H1 (cell line): Measurements from ENCODE around the gene KRT76. TPM values are rescaled to one million over a fixed set of nuclear protein-coding genes. Genes with fewer than 3 reads are reported as not detected.

Experiments used
- CTCF ChIA-PET: fragments of 300-600 bp; sonication (Branson Sonifier 250); formaldehyde crosslinking; loops from one replicate; lab custom pipeline; 2021; ENCODE audit not compliant: partially characterized antibody; lab: Charles Lee
- POLR2A ChIA-PET: fragments of 300-600 bp; sonication (Branson Sonifier 250); formaldehyde crosslinking; loops from one replicate; lab custom pipeline; 2021; ENCODE audit warnings: inconsistent platforms; ENCODE audit not compliant: partially characterized antibody; lab: Charles Lee
- DNase-seq, 2 experiments: peaks; one replicate each; pipeline versions ENCODE4 v3.0.0 to v3.0.0-alpha.2; 2010 to 2022; ENCODE audit warnings: low spot score in 2 of 2, low read depth in 1 of 2, mixed read lengths in 1 of 2
- FAIRE-seq: peaks from 2 replicates; lab custom pipeline; 2011; peaks lifted over from hg19 to GRCh38; lab: Jason Lieb, UNC
- H2AFZ ChIP-seq: 2 replicates; pipeline ENCODE4 v1.8.1; 2012; ENCODE audit warnings: low read length, inconsistent platforms
- H2AK5ac ChIP-seq: 2 replicates; pipeline ENCODE4 v1.6.1; 2013; ENCODE audit warnings: low read depth, low read length
- H2BK120ac ChIP-seq: replicated peaks from 2 replicates; pipeline ENCODE3; 2013; ENCODE audit warnings: low read depth, low read length, inconsistent platforms
- H2BK12ac ChIP-seq: 2 replicates; pipeline ENCODE4 v1.6.1; 2013; ENCODE audit warnings: low read depth, low read length
- H2BK15ac ChIP-seq: 2 replicates; pipeline ENCODE4 v1.6.1; 2013; ENCODE audit warnings: low read length
- H2BK20ac ChIP-seq: 2 replicates; pipeline ENCODE4 v1.6.1; 2013; ENCODE audit warnings: low read length
- H2BK5ac ChIP-seq: 2 replicates; pipeline ENCODE4 v1.6.1; 2013; ENCODE audit warnings: low read depth, low read length
- H3K14ac ChIP-seq: 2 replicates; pipeline ENCODE4 v1.6.1; 2013; ENCODE audit warnings: inconsistent platforms; ENCODE audit not compliant: insufficient read length
- H3K18ac ChIP-seq: 2 replicates; pipeline ENCODE4 v1.6.1; 2013; ENCODE audit warnings: low read length; ENCODE audit errors: extremely low read depth
- H3K23ac ChIP-seq: 2 replicates; pipeline ENCODE4 v1.6.1; 2013; ENCODE audit warnings: inconsistent platforms; ENCODE audit not compliant: insufficient read length
- H3K23me2 ChIP-seq: 2 replicates; pipeline ENCODE4 v1.6.1; 2013; ENCODE audit warnings: low read depth, low read length
- H3K27ac ChIP-seq: 2 replicates; pipeline ENCODE4 v1.6.1; 2011; ENCODE audit warnings: low read depth, low read length, inconsistent platforms
- H3K27me3 ChIP-seq, 4 experiments: replicated peaks in 1 of 4; 1 replicate in 1 of 4; 2 replicates in 3 of 4; pipeline versions ENCODE4 v1.6.1 to v1.8.1; 2011 to 2013; ENCODE audit warnings: low read length in 3 of 4, mild to moderate bottlenecking in 3 of 4, inconsistent platforms in 2 of 4, mixed read lengths in 2 of 4, moderate library complexity in 1 of 4; ENCODE audit not compliant: control insufficient read depth in 3 of 4, insufficient read depth in 3 of 4; ENCODE audit errors: extremely low read depth in 1 of 4
- H3K36me3 ChIP-seq, 4 experiments: 2 replicates each; pipeline versions ENCODE4 v1.6.1 to v1.8.1; 2011 to 2013; ENCODE audit warnings: mild to moderate bottlenecking in 4 of 4, low read length in 3 of 4, moderate library complexity in 2 of 4, control low read depth in 1 of 4, inconsistent platforms in 1 of 4; ENCODE audit not compliant: insufficient read depth in 4 of 4, control insufficient read depth in 2 of 4
- H3K4ac ChIP-seq: replicated peaks from 2 replicates; pipeline ENCODE3; 2013; ENCODE audit warnings: low read length, low read depth, mixed read lengths, inconsistent platforms; ENCODE audit not compliant: insufficient read length
- H3K4me1 ChIP-seq, 4 experiments: replicated peaks in 1 of 4; 1 replicate in 1 of 4; 2 replicates in 3 of 4; pipeline versions ENCODE4 v1.6.1 to v1.8.1; 2011 to 2013; ENCODE audit warnings: low read length in 3 of 4, inconsistent platforms in 2 of 4, mixed read lengths in 1 of 4; ENCODE audit not compliant: insufficient read depth in 4 of 4, control insufficient read depth in 3 of 4
- H3K4me2 ChIP-seq, 2 experiments: 2 replicates each; pipeline versions ENCODE4 v1.6.1 to v1.8.1; 2011 to 2013; ENCODE audit warnings: low read depth in 2 of 2, low read length in 2 of 2, control low read depth in 1 of 2, inconsistent platforms in 1 of 2, mild to moderate bottlenecking in 1 of 2; ENCODE audit not compliant: insufficient read depth in 1 of 2
- H3K4me3 ChIP-seq, 4 experiments: fragments of 200-600, 300-600 bp in 1 of 4; sonication (generic), shearing (Covaris generic), sonication (Bioruptor Twin) in 1 of 4; 2 replicates each; pipeline versions ENCODE4 v1.5.1 to v1.8.1; 2011 to 2016; ENCODE audit warnings: low read length in 4 of 4, low read depth in 3 of 4, control low read depth in 2 of 4, inconsistent platforms in 2 of 4, mild to moderate bottlenecking in 2 of 4, mixed read lengths in 1 of 4, moderate library complexity in 1 of 4; ENCODE audit not compliant: insufficient read depth in 2 of 4; ENCODE audit errors: extremely low read depth in 1 of 4
- H3K56ac ChIP-seq: replicated peaks from 2 replicates; pipeline ENCODE3; 2013; ENCODE audit warnings: low read depth, mild to moderate bottlenecking, mixed read lengths, low read length, inconsistent platforms; ENCODE audit not compliant: insufficient read length
- H3K79me1 ChIP-seq: 2 replicates; pipeline ENCODE4 v1.6.1; 2013; ENCODE audit warnings: low read depth, low read length, control low read depth
- H3K79me2 ChIP-seq, 2 experiments: 2 replicates each; pipeline versions ENCODE4 v1.6.1 to v1.8.1; 2012 to 2013; ENCODE audit warnings: low read length in 2 of 2, mild to moderate bottlenecking in 2 of 2, inconsistent platforms in 1 of 2; ENCODE audit not compliant: insufficient read depth in 2 of 2, control insufficient read depth in 1 of 2
- H3K9ac ChIP-seq, 4 experiments: replicated peaks in 1 of 4; 1 replicate in 1 of 4; 2 replicates in 3 of 4; pipeline versions ENCODE4 v1.6.1 to v1.8.1; 2011 to 2013; ENCODE audit warnings: low read depth in 3 of 4, low read length in 3 of 4, control low read depth in 2 of 4, mild to moderate bottlenecking in 2 of 4, moderate library complexity in 2 of 4, inconsistent platforms in 1 of 4; ENCODE audit errors: extremely low read depth in 1 of 4
- H3K9me3 ChIP-seq, 2 experiments: 2 replicates each; pipeline versions ENCODE4 v1.6.1 to v1.8.1; 2012 to 2013; ENCODE audit warnings: mild to moderate bottlenecking in 2 of 2, moderate library complexity in 2 of 2, control low read depth in 1 of 2, inconsistent platforms in 1 of 2, low read depth in 1 of 2, low read length in 1 of 2, mixed read lengths in 1 of 2; ENCODE audit not compliant: insufficient read depth in 2 of 2
- H4K20me1 ChIP-seq, 2 experiments: replicated peaks in 1 of 2; 2 replicates each; pipeline versions ENCODE3 to v1.8.1; 2011 to 2013; ENCODE audit warnings: inconsistent platforms in 2 of 2, low read length in 2 of 2, mild to moderate bottlenecking in 1 of 2; ENCODE audit not compliant: insufficient read depth in 2 of 2, control insufficient read depth in 1 of 2
- H4K5ac ChIP-seq: 2 replicates; pipeline ENCODE4 v1.6.1; 2013; ENCODE audit warnings: low read length, low read depth, mixed read lengths, inconsistent platforms; ENCODE audit not compliant: insufficient read length
- H4K8ac ChIP-seq: 2 replicates; pipeline ENCODE4 v1.8.0; 2013; ENCODE audit warnings: mild to moderate bottlenecking, moderate library complexity, low read length, inconsistent platforms; ENCODE audit not compliant: insufficient read depth; ENCODE audit errors: extremely low read depth
- H4K91ac ChIP-seq: replicated peaks from 2 replicates; pipeline ENCODE3; 2013; ENCODE audit warnings: low read length, mixed read lengths, inconsistent platforms; ENCODE audit not compliant: insufficient read length
- ASH2L ChIP-seq: fragments of 200-600, 300-600 bp; sonication (generic); IDR thresholded peaks from one replicate; pipeline ENCODE4 v1.7.1; 2017; ENCODE audit warnings: low read length
- ATF3 ChIP-seq: IDR thresholded peaks from 2 replicates; pipeline ENCODE4 v1.6.1; 2011; ENCODE audit warnings: low read depth, mild to moderate bottlenecking, low read length; ENCODE audit not compliant: insufficient read depth
- BRCA1 ChIP-seq: IDR thresholded peaks from 2 replicates; pipeline ENCODE4 v1.6.1; 2012; ENCODE audit warnings: low read depth, low read length, improper control_type of control experiment
- CHD2 ChIP-seq: IDR thresholded peaks from 2 replicates; pipeline ENCODE4 v1.6.1; 2012; ENCODE audit warnings: low read length, improper control_type of control experiment
- EGR1 ChIP-seq: IDR thresholded peaks from 2 replicates; pipeline ENCODE4 v1.6.1; 2011; ENCODE audit warnings: low read depth, low read length, borderline replicate concordance
- JUN ChIP-seq: IDR thresholded peaks from 2 replicates; pipeline ENCODE4 v1.6.1; 2011; ENCODE audit warnings: low read depth, mild to moderate bottlenecking, improper control_type of control experiment, low read length
- POLR2AphosphoS5 ChIP-seq: IDR thresholded peaks from 2 replicates; pipeline ENCODE4 v1.6.1; 2011; ENCODE audit warnings: low read depth, low read length
- RNF2 ChIP-seq: fragments of 200-900, 300-1000 bp; sonication (generic); IDR thresholded peaks from 2 replicates; pipeline ENCODE4 v1.7.1; 2016; ENCODE audit warnings: borderline replicate concordance, low read depth, mild to moderate bottlenecking, antibody characterized with exemption, low read length; ENCODE audit not compliant: poor library complexity, severe bottlenecking; ENCODE audit errors: missing control alignments
- SUZ12 ChIP-seq: fragments of 200-600 bp; sonication (generic); IDR thresholded peaks from 2 replicates; pipeline ENCODE4 v1.6.1; 2012; ENCODE audit warnings: mild to moderate bottlenecking, inconsistent platforms, low read length, moderate library complexity, mixed read lengths
- TBP ChIP-seq: IDR thresholded peaks from 2 replicates; pipeline ENCODE4 v1.6.1; 2011; ENCODE audit warnings: low read depth, low read length, improper control_type of control experiment
- TCF12 ChIP-seq: IDR thresholded peaks from 2 replicates; pipeline ENCODE4 v1.6.1; 2011; ENCODE audit warnings: low read depth, mild to moderate bottlenecking, low read length
- TEAD4 ChIP-seq: IDR thresholded peaks from 2 replicates; pipeline ENCODE4 v1.6.1; 2012; ENCODE audit warnings: low read depth, low read length, inconsistent platforms, mixed read lengths
- WGBS, 2 experiments: shearing (Covaris generic) in 1 of 2; methylation state at CpG; one replicate each; pipeline versions ENCODE4 v1.1.6 to v1.1.7; 2013 to 2015; ENCODE audit warnings: low lambda C conversion rate in 2 of 2, mixed read lengths in 2 of 2, inconsistent platforms in 1 of 2, low coverage in 1 of 2, missing lambda C conversion rate in 1 of 2; ENCODE audit not compliant: insufficient replicate concordance in 2 of 2, insufficient coverage in 1 of 2, insufficient read length in 1 of 2; ENCODE audit errors: extremely low coverage in 1 of 2, missing lambda C conversion rate in 1 of 2; 5-methylcytosine and 5-hydroxymethylcytosine counted together
- polyA plus RNA-seq, 7 experiments: library from polyadenylated mRNA; depleted of rRNA in 3 of 7; stranded (reverse) in 5 of 7; unstranded in 2 of 7; fragments of >200 nt in 5 of 7; fragments of 200-250 nt in 2 of 7; gene quantifications; 1 replicate in 5 of 7; 2 replicates in 1 of 7; 4 replicates in 1 of 7; pipeline versions ENCODE4 v1.2.1 to v1.2.3, GENCODE V29; 2011 to 2013; ENCODE audit warnings: missing spikeins in 2 of 7, mixed read lengths in 2 of 7
- total RNA-seq: library from RNA; stranded (reverse); fragmentation: NEBNext Ultra II Directional; extraction: Animal tissue kit (Norgen Biotek cat#: 25700); gene quantifications from 2 replicates; pipeline ENCODE4 v1.2.1, GENCODE V29; 2021

The KRT76 gene
- total and polyA plus RNA-seq, 2 of the 8 experiments (the other 6 are each of a cell fraction or from before 2014, with no cell fraction given), result not detected

- H2AFZ ChIP-seq, result no peak overlapping the region
- no peak overlapping the region for H4K91ac ChIP-seq
- no peak overlapping the region for H3K14ac ChIP-seq
- H3K4me2 ChIP-seq, result no peak overlapping the region
- H3K18ac ChIP-seq, result no peak overlapping the region
- H3K23me2 ChIP-seq, result no peaks in the 10 kb centered on the region
- 86% methylated on average over 3 of the region's 4 CpGs; no CpG with 5 or more reads in 1 of the 2 experiments for WGBS, 2 experiments
- no peak overlapping the region for H2BK120ac ChIP-seq
- FAIRE-seq, result no peak
- H3K36me3 ChIP-seq, result no peaks in the 10 kb centered on the region
- H3K9ac ChIP-seq, result no peak overlapping the region
- H3K79me2 ChIP-seq, result no peaks in the 10 kb centered on the region
- no peak overlapping the region for H3K27ac ChIP-seq
- no peak overlapping the region for H4K5ac ChIP-seq
- POLR2A ChIA-PET, result no interaction called here
- H2BK15ac ChIP-seq, result no peak overlapping the region
- H3K79me1 ChIP-seq, result no peaks in the 10 kb centered on the region
- H2BK12ac ChIP-seq, result no peak overlapping the region
- no peak overlapping the region for H3K4me3 ChIP-seq
- TF ChIP-seq TEAD4 (no peak), JUN (no peak), TCF12 (no peak), SUZ12 (no peak), RNF2 (no peak), BRCA1 (no peak), CHD2 (no peak), EGR1 (no peak), TBP (no peak), ATF3 (no peak), POLR2AphosphoS5 (no peak), ASH2L (no peak)
- no peak overlapping the region for H3K23ac ChIP-seq
- DNase-seq, result no peak
- no peak overlapping the region for H3K56ac ChIP-seq
- H2AK5ac ChIP-seq, result no peak overlapping the region
- H4K8ac ChIP-seq, result no peak overlapping the region
- H2BK5ac ChIP-seq, result peak overlapping the region; percentile 47; the same call in 1 of the 2 replicates
- no peak overlapping the region for H2BK20ac ChIP-seq
- 0 out of 7 replicates have a peak, but pooled peaks cover 0 to 2% (median 0%) of the 10 kb centered on the region in 4 experiments for H3K27me3 ChIP-seq
- no peak overlapping the region for H3K4ac ChIP-seq
- no peaks in the 10 kb centered on the region for H3K9me3 ChIP-seq
- no peaks in the 10 kb centered on the region for H4K20me1 ChIP-seq
- CTCF ChIA-PET, result interaction anchor here (1.1 to 2.0 kb wide), 6 partner anchors 18 to 235 kb away, joined by 3 to 7 read pairs (median 3); no protein-coding TSS in a partner anchor
- no peaks in the 10 kb centered on the region for H3K4me1 ChIP-seq
Measured at GRCh38 chr12:52821071-52821730, 44.1 kb upstream of the KRT76 start.
